Kasumi-1 (cell line): ENCODE measurements around the gene PLCG1.

ENCODE experiments used
- DNase-seq, 2 experiments: peaks; one replicate each; lab custom pipeline; 2025; lab: John Stamatoyannopoulos, UW

PLCG1 gene

GRCh38 chr20:41142245-41142644 is 4.9 kb downstream of the PLCG1 start:
- DNase-seq, result no peak

GRCh38 chr20:41142919-41143318 is 5.6 kb downstream of the PLCG1 start:
- peak; percentile 82 to 85 for DNase-seq

GRCh38 chr20:41143354-41143753 is 6.0 kb downstream of the PLCG1 start:
- no peak for DNase-seq

GRCh38 chr20:41145317-41145716 is 8.0 kb downstream of the PLCG1 start:
- DNase-seq, result no peak

- no peak for DNase-seq
Measured at GRCh38 chr20:41145821-41146620, 8.7 kb downstream of the PLCG1 start.

- no peak for DNase-seq
Measured at GRCh38 chr20:41147767-41148191, 10.4 kb downstream of the PLCG1 start.

GRCh38 chr20:41148942-41149341 is 11.6 kb downstream of the PLCG1 start:
- no peak for DNase-seq

- DNase-seq, result peak; percentile 78 to 85
Measured at GRCh38 chr20:41150664-41151063, 13.3 kb downstream of the PLCG1 start.

- no peak for DNase-seq
Measured at GRCh38 chr20:41151134-41151869, 14.0 kb downstream of the PLCG1 start.

GRCh38 chr20:41152108-41152757 is 14.9 kb downstream of the PLCG1 start:
- DNase-seq, result no peak

GRCh38 chr20:41154436-41155176 is 17.3 kb downstream of the PLCG1 start:
- peak; percentile 56 to 58 for DNase-seq

- DNase-seq, result no peak
Measured at GRCh38 chr20:41155261-41155660, 17.9 kb downstream of the PLCG1 start.

- DNase-seq, result no peak
Measured at GRCh38 chr20:41158082-41158625, 20.8 kb downstream of the PLCG1 start.

GRCh38 chr20:41159547-41159946 is 22.2 kb downstream of the PLCG1 start:
- DNase-seq, result no peak

- no peak for DNase-seq
Measured at GRCh38 chr20:41160686-41161085, 23.3 kb downstream of the PLCG1 start.

GRCh38 chr20:41161886-41162285 is 24.5 kb downstream of the PLCG1 start:
- DNase-seq, result no peak

GRCh38 chr20:41162396-41162795 is 25.1 kb downstream of the PLCG1 start:
- DNase-seq, result no peak

- DNase-seq, result no peak
Measured at GRCh38 chr20:41163821-41164220, 26.5 kb downstream of the PLCG1 start.

GRCh38 chr20:41165001-41165882 is 27.9 kb downstream of the PLCG1 start:
- DNase-seq, result no peak

- no peak for DNase-seq
Measured at GRCh38 chr20:41166201-41167117, 29.1 kb downstream of the PLCG1 start.
